ENCODE measurements around the gene ZNF500. TPM values are rescaled to one million over a fixed set of nuclear protein-coding genes. Genes with fewer than 3 reads are reported as not detected.

ZNF500 gene
- total RNA-seq, 1 donor from 2014 or later, result 5.8 TPM

DNA sequence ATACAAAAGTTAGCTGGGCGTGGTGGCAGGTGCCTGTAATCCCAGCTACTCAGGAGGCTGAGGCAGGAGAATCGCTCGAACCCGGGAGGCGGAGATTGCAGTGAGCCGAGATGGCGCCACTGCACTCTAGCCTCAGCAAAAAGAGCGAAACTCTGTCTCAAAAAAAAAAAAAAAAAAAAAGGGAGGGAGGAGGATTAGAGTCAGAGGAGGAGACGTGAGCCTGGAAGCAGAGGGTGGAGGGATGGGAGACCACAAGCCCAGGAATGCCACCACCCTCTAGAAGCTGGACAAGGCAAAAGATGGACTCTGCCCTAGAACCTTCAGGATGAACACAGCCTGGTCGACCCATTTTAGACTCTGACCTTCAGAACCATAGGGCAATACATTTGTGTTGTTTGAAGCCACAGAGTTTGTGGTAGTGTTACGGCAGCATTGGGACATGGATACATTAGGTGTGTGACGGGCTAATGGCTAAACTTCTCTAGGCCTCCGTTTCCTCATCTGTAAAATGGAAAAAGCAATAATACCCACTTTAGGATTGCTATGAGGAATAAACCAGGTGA, 26.1 kb upstream of the ZNF500 start:
- H3K4me3 ChIP-seq (ENCODE audit: low read depth, low read length), result no peak overlapping the region
- H3K36me3 ChIP-seq (ENCODE audit: control insufficient read depth, insufficient read depth, low read length), result no peaks in the 10 kb centered on the region
- H3K27me3 ChIP-seq (ENCODE audit: control insufficient read depth, insufficient read depth, low read length), result no peaks in the 10 kb centered on the region
- DNase-seq (ENCODE audit: low read depth), result no peak
- TF ChIP-seq, protein P1, sequence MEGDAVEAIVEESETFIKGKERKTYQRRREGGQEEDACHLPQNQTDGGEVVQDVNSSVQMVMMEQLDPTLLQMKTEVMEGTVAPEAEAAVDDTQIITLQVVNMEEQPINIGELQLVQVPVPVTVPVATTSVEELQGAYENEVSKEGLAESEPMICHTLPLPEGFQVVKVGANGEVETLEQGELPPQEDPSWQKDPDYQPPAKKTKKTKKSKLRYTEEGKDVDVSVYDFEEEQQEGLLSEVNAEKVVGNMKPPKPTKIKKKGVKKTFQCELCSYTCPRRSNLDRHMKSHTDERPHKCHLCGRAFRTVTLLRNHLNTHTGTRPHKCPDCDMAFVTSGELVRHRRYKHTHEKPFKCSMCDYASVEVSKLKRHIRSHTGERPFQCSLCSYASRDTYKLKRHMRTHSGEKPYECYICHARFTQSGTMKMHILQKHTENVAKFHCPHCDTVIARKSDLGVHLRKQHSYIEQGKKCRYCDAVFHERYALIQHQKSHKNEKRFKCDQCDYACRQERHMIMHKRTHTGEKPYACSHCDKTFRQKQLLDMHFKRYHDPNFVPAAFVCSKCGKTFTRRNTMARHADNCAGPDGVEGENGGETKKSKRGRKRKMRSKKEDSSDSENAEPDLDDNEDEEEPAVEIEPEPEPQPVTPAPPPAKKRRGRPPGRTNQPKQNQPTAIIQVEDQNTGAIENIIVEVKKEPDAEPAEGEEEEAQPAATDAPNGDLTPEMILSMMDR (IDR thresholded peaks at IDR 0.05; ENCODE audit: insufficient read depth, low read length, poor library complexity, severe bottlenecking), result no peak

DNA sequence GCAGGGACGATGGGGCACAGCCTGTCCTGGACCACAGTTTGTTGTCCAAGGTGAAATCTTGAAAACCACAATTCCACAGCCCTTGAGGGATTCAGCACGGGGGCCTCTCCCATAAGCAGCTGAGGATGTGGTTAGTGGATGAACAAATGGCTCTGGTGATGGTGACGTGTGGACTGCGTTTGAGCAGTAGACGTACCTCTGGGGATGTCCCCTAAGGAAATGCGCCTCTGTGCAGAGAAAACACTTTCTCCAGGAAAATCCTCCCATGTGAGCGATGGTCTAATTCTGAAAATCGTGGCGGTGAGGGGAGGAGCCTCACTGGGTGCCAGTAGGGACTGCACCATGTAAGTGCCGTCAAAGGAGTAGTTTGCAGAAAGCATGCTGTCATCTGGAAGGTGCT, 23.9 kb upstream of the ZNF500 start:
- no peak overlapping the region for H3K4me3 ChIP-seq (ENCODE audit: low read depth, low read length)
- no peak for DNase-seq (ENCODE audit: low read depth)
- TF ChIP-seq, protein P1 (IDR thresholded peaks at IDR 0.05; ENCODE audit: insufficient read depth, low read length, poor library complexity, severe bottlenecking), result no peak
- no peaks in the 10 kb centered on the region for H3K27me3 ChIP-seq (ENCODE audit: control insufficient read depth, insufficient read depth, low read length)
- H3K36me3 ChIP-seq (ENCODE audit: control insufficient read depth, insufficient read depth, low read length), result no peaks in the 10 kb centered on the region

DNA sequence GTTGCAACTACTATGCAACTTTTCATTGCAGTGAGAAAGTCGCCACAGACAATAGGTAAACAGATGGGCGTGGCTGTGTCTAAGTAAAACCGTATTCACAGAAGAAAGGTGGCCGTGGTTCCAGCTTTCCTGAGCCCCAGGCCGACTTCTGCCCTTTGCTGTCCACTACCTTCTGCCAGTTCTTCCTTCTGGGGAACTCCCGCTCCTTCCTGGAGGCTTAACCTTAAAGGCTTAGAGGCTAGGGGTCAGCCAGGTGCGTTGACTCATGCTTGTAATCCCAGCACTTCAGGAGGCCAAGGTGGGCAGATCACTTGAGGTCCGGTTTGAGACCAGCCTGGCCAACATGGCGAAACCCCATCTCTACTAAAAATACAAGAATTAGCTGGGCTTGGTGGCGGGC, 23.3 kb upstream of the ZNF500 start:
- TF ChIP-seq, protein P1 (IDR thresholded peaks at IDR 0.05; ENCODE audit: insufficient read depth, low read length, poor library complexity, severe bottlenecking), result no peak
- Histone ChIP-seq H3K36me3 (ENCODE audit: control insufficient read depth, insufficient read depth, low read length) (no peaks in the 10 kb centered on the region), H3K4me3 (ENCODE audit: low read depth, low read length) (no peak overlapping the region), H3K27me3 (ENCODE audit: control insufficient read depth, insufficient read depth, low read length) (no peaks in the 10 kb centered on the region)
- no peak for DNase-seq (ENCODE audit: low read depth)

DNA sequence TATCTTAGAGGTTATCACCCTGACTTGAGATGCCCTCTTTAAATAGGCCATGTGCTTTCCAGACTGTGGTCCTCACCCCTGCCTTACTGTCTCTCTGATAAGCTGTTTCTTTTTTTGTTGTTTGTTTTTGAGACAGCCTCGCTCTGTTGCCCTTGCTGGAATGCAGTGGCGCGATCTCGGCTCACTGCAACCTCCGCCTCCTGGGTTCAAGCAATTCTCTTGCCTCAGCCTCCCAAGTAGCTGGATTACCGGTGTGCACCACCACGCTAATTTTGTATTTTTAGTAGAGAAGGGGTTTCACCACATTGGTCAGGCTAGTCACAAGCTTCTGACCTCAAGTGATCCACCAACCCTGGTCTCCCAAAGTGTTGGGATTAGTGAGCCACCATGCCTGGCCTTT, 21.9 kb upstream of the ZNF500 start:
- DNase-seq (ENCODE audit: low read depth), result no peak
- TF ChIP-seq, protein P1 (IDR thresholded peaks at IDR 0.05; ENCODE audit: insufficient read depth, low read length, poor library complexity, severe bottlenecking), result no peak
- Histone ChIP-seq H3K4me3 (ENCODE audit: low read depth, low read length) (no peak overlapping the region), H3K36me3 (ENCODE audit: control insufficient read depth, insufficient read depth, low read length) (no peaks in the 10 kb centered on the region), H3K27me3 (ENCODE audit: control insufficient read depth, insufficient read depth, low read length) (no peaks in the 10 kb centered on the region)

DNA sequence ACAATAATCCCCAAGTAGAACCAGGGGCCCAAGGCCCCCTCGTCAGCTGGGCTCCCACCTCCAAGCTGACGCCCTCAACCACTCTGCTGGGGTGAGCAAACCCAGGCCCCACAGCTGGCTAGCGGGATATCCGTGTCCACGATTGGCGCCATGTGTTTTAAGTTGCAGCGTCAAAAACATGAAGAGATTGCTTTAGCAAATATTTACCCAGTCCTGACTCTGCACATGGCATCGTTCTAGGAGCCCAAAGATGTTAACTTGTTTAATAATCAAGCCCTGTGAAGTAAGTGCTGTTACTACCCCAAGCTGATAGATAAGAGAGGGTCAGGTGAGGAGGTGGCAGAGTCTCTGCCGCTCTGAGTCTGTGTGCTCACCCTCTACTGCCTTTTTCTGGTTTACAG, 21.5 kb upstream of the ZNF500 start:
- Histone ChIP-seq H3K36me3 (ENCODE audit: control insufficient read depth, insufficient read depth, low read length) (no peaks in the 10 kb centered on the region), H3K27me3 (ENCODE audit: control insufficient read depth, insufficient read depth, low read length) (no peaks in the 10 kb centered on the region), H3K4me3 (ENCODE audit: low read depth, low read length) (no peak overlapping the region)
- no peak for DNase-seq (ENCODE audit: low read depth)
- TF ChIP-seq, protein P1 (IDR thresholded peaks at IDR 0.05; ENCODE audit: insufficient read depth, low read length, poor library complexity, severe bottlenecking), result no peak

Data from kidney epithelial cell (primary cell).